GM13976 (cell line): ENCODE results near the gene UPB1.

Source experiments
- DNase-seq: peaks from one replicate; pipeline ENCODE4 v3.0.0; 2012; ENCODE audit warnings: low spot score
- CTCF ChIP-seq: IDR thresholded peaks from 2 replicates; pipeline ENCODE4 v1.5.1; 2012; ENCODE audit warnings: borderline replicate concordance, mild to moderate bottlenecking; ENCODE audit not compliant: insufficient read depth; ENCODE audit errors: extremely low read depth, missing control alignments, control extremely low read depth
- in situ Hi-C: fragments of 300-500 bp; cut with MboI; formaldehyde crosslinking; loops from one replicate; pipeline ENCODE4 v1.12.0; 2022; ENCODE audit warnings: low sequenced_read_pairs, mixed read lengths, inconsistent platforms; ENCODE audit not compliant: unreplicated experiment

Gene UPB1

GRCh38 chr22:24514241-24515026 lies 19.3 kb downstream of the UPB1 start:
- in situ Hi-C loops = no loop called here
- no peak for TF ChIP-seq CTCF
- DNase-seq = peak; percentile 61

- in situ Hi-C loops = no loop called here
- no peak for DNase-seq
- TF ChIP-seq CTCF = no peak
Observed at GRCh38 chr22:24515027-24515338, 19.9 kb downstream of the UPB1 start.

GRCh38 chr22:24516301-24516737 lies 21.2 kb downstream of the UPB1 start:
- no peak for TF ChIP-seq CTCF
- in situ Hi-C loops = no loop called here
- DNase-seq = peak; percentile 65

- TF ChIP-seq CTCF = no peak
- in situ Hi-C loops = no loop called here
- DNase-seq = no peak
Observed at GRCh38 chr22:24517446-24517845, 22.3 kb downstream of the UPB1 start.

GRCh38 chr22:24518228-24518627 lies 23.1 kb downstream of the UPB1 start:
- no peak for TF ChIP-seq CTCF
- DNase-seq = no peak
- in situ Hi-C loops = no loop called here

GRCh38 chr22:24518771-24519485 lies 23.8 kb downstream of the UPB1 start:
- no peak for TF ChIP-seq CTCF
- in situ Hi-C loops = no loop called here

More at GRCh38 chr22:24518771-24519485, 23.8 kb downstream of the UPB1 start:
- no peak for DNase-seq
